ENCODE data around the gene CSRNP3.

The CSRNP3 gene

GRCh38 chr2:165544897-165545296 lies 75.4 kb downstream of the CSRNP3 start:
- DNase-seq (ENCODE audit: low read depth in 2 of 2), result no peak

GRCh38 chr2:165547900-165548299 lies 78.4 kb downstream of the CSRNP3 start:
- no peak for DNase-seq (ENCODE audit: low read depth in 2 of 2)

- no peak for DNase-seq (ENCODE audit: low read depth in 2 of 2)
Observed at GRCh38 chr2:165549619-165550018, 80.1 kb downstream of the CSRNP3 start.

- DNase-seq (ENCODE audit: low read depth in 2 of 2), result no peak
Observed at GRCh38 chr2:165558832-165559231, 89.3 kb downstream of the CSRNP3 start.

GRCh38 chr2:165560377-165560988 lies 91.0 kb downstream of the CSRNP3 start:
- no peak for DNase-seq (ENCODE audit: low read depth in 2 of 2)

DNA sequence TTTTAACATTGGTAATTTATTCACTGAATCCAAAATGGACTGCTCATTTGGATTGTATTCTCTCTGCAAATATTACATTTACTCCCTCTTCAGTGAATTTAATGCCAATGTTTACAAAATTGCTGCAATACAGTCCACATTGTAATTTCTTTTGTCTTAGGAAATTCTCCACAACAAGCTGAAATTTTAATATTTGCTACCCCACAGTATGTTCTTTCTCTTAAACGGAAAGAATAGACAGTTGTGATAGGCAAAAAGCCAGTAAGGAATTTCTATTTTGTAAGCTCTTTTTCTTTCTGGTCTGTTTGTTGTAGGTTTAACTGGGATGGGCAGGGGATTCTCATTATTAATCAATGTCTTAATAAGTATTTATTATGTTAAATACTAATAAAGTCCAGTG lies 92.0 kb downstream of the CSRNP3 start:
- DNase-seq (ENCODE audit: low read depth in 2 of 2), result no peak

DNA sequence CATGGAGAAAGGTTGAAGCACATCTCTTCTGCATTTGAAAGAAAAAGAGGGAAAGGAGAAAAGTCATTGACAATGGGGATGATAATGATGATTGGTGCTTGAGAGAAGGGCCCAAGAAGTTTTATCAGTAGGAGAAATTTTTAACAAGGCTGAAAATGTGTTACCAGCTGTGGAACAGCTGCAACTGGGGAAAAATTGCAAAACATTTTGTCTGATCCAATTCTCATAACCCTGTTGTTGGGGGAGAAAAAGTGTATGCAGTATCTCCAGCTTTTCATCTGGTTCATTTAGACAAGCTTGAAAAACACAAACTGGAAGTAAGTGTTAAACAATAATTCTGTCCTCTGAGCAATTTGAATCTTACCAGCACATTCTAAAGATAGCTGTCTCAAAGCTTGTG lies 92.7 kb downstream of the CSRNP3 start:
- no peak for DNase-seq (ENCODE audit: low read depth in 2 of 2)

DNA sequence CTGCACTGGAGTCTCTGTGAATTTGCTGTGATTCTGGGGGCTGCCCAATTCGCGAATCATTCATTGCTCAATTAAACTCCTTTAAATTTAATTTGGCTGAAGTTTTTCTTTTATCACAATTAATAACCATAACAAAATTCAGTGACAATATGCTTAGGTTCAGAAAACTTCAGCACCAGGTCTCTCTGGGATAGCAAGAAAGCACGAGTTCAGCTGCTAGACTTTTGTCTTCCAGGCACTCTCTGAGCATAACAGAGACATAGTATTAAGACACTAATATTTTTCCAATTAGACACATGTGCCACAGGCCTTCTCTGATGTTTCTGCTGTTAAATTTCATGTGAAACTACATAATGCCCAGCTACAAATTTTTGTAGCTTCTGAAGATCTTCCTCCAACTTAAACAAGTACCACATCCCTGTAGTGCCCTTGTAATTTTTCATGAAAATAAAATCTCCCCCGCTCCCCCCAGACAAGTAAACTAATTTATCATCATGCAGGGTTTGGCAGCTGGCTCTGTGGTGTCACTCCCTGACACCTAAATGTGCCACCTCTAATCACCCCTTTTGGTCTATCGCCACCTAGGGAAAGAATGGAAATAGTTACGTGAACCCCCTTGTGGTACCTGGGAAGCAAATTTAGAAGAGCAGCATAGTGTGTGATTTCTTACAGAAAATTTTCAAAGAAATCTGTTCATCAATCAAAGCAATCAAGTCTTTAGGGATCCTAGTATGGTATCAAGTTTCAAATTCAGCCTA lies 94.1 kb downstream of the CSRNP3 start:
- no peak for DNase-seq (ENCODE audit: low read depth in 2 of 2)

GRCh38 chr2:165566008-165566407 lies 96.5 kb downstream of the CSRNP3 start:
- DNase-seq (ENCODE audit: low read depth in 2 of 2), result no peak

DNA sequence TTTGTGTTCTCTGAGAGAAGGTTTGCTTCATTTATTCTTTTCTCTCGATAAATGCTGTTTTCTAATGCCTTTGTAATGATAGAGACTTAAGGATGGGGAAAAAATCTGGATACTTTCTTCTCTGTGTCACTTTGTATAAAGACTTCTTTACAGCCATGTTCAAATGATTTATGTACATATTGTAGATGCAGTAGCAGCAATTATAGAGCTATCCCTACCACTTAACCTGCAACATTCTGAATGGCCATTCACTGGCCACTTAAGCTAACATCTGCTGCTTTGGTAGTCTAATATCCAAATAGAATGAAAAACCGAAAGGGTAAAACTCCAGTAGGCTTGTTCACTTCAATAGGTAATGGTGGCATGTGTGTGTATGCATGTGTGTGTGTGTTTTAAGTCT lies 97.8 kb downstream of the CSRNP3 start:
- DNase-seq (ENCODE audit: low read depth in 2 of 2), result no peak

GRCh38 chr2:165568361-165568760 lies 98.9 kb downstream of the CSRNP3 start:
- no peak for DNase-seq (ENCODE audit: low read depth in 2 of 2)

DNA sequence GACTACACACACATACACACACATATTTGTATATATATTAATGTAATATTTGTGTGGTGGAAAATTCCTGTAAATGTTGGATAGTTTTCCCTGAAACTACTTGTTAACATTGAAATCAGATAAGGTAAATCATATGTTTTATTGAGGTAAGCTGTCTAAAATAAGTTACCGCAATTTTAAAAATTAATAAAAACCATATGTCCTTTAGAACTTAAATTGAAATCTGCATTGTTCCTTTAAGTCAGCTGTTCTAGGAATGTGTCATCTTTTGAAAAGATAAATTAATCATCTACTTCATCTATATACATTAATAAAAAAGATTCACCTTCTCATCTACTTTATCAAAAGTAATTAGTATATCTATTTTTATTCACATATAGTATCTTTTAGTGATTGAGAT lies 102.0 kb downstream of the CSRNP3 start:
- DNase-seq (ENCODE audit: low read depth in 2 of 2), result no peak

DNA sequence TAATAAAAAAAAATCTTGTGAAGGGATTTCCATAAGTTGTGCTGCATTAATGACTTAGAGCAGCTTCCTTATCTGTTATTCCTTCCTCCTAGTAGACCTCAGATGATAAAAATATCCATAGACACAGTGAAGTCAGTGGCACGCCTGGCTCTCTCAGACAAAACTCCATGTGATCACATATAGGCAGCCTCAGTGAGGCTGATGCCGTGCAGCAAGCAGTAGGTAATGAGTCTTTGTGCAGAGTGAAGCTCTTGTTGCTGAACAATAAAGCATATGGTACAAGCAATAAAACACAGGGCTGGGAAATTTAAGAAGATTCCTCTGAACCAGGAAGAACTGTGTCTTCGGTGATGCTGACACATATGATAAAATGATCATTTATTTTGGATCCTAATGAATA lies 102.7 kb downstream of the CSRNP3 start:
- no peak for DNase-seq (ENCODE audit: low read depth in 2 of 2)

GRCh38 chr2:165573534-165574461 lies 104.3 kb downstream of the CSRNP3 start:
- no peak for DNase-seq (ENCODE audit: low read depth in 2 of 2)

GRCh38 chr2:165575044-165575615 lies 105.6 kb downstream of the CSRNP3 start:
- no peak for DNase-seq (ENCODE audit: low read depth in 2 of 2)

DNA sequence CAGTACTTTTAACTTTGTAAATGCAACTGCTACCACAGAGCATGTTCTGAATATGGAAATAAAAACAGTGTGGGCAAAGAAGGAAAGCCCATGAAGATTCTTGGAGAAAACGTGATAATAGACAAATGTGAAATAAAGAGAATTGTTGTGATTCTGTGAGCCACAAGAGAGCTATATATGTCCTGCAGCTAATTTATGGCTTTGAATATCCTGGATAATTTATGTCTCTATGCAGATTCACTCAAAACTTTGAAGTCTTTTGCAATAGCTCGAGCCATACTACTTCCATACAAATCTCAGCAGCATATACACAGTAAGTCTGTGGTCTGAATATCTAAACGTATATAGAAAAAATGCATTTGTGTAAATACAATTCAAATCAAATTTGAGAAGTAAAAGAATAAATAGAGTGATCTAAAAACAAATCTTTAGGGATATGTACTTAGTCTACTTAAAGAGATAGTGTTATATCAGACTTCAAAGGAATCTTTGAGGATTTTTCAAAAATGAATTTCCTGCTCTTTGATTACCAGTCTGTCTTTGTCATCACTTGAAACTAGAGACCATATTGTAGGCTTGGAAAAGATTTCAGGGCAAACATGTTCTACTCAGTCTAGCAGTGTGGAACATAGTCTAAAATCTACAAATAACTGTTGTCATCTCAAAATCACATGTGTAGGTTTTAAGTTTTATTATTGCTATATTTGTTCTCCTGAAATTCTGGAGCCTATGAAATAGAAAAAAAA lies 107.1 kb downstream of the CSRNP3 start:
- no peak for DNase-seq (ENCODE audit: low read depth in 2 of 2)

DNA sequence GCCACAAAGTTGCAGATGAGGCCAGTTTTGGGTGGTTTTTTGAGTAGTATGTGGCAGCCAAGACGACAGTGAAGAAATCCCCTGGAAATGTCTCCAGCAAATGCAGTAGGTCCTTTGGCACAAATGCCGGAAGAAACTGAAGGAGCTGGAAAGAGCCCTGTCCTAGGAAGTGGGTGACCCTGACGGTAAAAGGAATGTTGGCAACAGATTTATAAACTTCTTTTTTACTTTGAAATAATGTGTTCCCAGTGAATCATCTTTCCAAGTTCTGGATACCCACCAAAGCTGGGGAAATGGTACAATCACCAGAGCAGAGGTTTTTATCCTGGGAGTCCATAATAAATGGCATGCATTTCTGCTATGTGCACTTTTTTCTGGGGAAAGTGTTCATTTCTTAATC lies 112.9 kb downstream of the CSRNP3 start:
- DNase-seq (ENCODE audit: low read depth in 2 of 2), result no peak

GRCh38 chr2:165582863-165583506 lies 113.5 kb downstream of the CSRNP3 start:
- no peak for DNase-seq (ENCODE audit: low read depth in 2 of 2)

GRCh38 chr2:165584126-165584654 lies 114.7 kb downstream of the CSRNP3 start:
- no peak for DNase-seq (ENCODE audit: low read depth in 2 of 2)

DNA sequence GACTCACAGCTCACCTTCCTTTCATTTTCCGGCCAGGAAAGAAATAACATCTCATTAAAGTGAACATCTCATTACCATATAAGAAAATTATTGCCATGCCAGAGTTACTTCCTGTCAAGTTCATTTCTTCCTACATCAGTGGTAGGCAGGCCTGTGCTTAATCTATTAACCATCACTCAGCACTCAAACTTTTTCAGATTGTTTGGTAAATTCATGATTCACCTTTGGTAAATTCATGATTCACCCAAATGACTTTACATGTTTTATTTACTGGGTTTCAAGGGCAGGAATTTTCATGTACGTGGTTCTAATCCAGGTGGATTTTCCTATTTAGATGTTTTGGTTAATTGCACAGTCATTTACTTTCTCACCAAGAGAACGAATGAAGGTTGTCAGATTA lies 116.5 kb downstream of the CSRNP3 start:
- DNase-seq (ENCODE audit: low read depth in 2 of 2), result no peak
